Smooth muscle cell (in vitro differentiated cells): Measurements from ENCODE around the gene NKG7. TPM values are rescaled to one million over a fixed set of nuclear protein-coding genes. Genes with fewer than 3 reads are reported as not detected.

Experiments used
- DNase-seq: peaks from one replicate; lab custom pipeline; 2025; ENCODE audit not compliant: unreplicated experiment; lab: John Stamatoyannopoulos, UW
- H2AFZ ChIP-seq: fragments of 200-600 bp; sonication (generic); 2 replicates; pipeline ENCODE4 v1.6.0; 2016; ENCODE audit warnings: antibody characterized with exemption, low read depth, mild to moderate bottlenecking
- H3F3A ChIP-seq: fragments of 200-600 bp; sonication (generic); 2 replicates; pipeline ENCODE4 v1.6.0; 2017; ENCODE audit warnings: antibody characterized with exemption, low read depth
- H3K27ac ChIP-seq: fragments of 200-600 bp; sonication (generic); 2 replicates; pipeline ENCODE4 v1.5.1; 2016; ENCODE audit warnings: low read depth, mild to moderate bottlenecking
- H3K27me3 ChIP-seq: fragments of 200-600 bp; sonication (generic); 2 replicates; pipeline ENCODE4 v1.6.1; 2016; ENCODE audit warnings: low read depth, mild to moderate bottlenecking
- H3K36me3 ChIP-seq: fragments of 200-600 bp; sonication (generic); 2 replicates; pipeline ENCODE4 v1.5.1; 2016; ENCODE audit warnings: low read depth
- H3K4me1 ChIP-seq: fragments of 200-600 bp; sonication (generic); 2 replicates; pipeline ENCODE4 v1.5.1; 2016; ENCODE audit warnings: low read depth
- H3K4me2 ChIP-seq: fragments of 200-600 bp; sonication (generic); 2 replicates; pipeline ENCODE4 v1.6.0; 2016; ENCODE audit warnings: mild to moderate bottlenecking
- H3K4me3 ChIP-seq: fragments of 200-600 bp; sonication (generic); 2 replicates; pipeline ENCODE4 v1.5.1; 2016; ENCODE audit warnings: mild to moderate bottlenecking
- H3K79me2 ChIP-seq: fragments of 200-600 bp; sonication (generic); 2 replicates; pipeline ENCODE4 v1.6.0; 2016; ENCODE audit warnings: low read depth, mild to moderate bottlenecking
- H3K9ac ChIP-seq: fragments of 200-600 bp; sonication (generic); 2 replicates; pipeline ENCODE4 v1.6.0; 2016; ENCODE audit warnings: low read depth
- H3K9me3 ChIP-seq: fragments of 200-600 bp; sonication (generic); replicated peaks from 2 replicates; pipeline ENCODE4 v1.5.1; 2016; ENCODE audit warnings: low read depth
- H4K20me1 ChIP-seq: fragments of 200-600 bp; sonication (generic); 2 replicates; pipeline ENCODE4 v1.6.0; 2016; ENCODE audit warnings: low read depth
- CTCF ChIP-seq: fragments of 200-600 bp; sonication (generic); IDR thresholded peaks from 2 replicates; pipeline ENCODE4 v1.5.1; 2017; ENCODE audit warnings: borderline replicate concordance, mild to moderate bottlenecking, antibody characterized with exemption; ENCODE audit not compliant: insufficient read depth, poor library complexity, severe bottlenecking
- WGBS: methylation state at CpG from one replicate; pipeline ENCODE4 v1.1.7; 2016; ENCODE audit warnings: low lambda C conversion rate; 5-methylcytosine and 5-hydroxymethylcytosine counted together
- polyA plus RNA-seq: library from polyadenylated mRNA; unstranded; fragments of >200 nt; fragmentation: Nextera tagmentation; extraction: Ambion mirVana; gene quantifications from 2 replicates; pipeline ENCODE4 v1.2.1, GENCODE V29; 2016
- total RNA-seq: library from RNA; depleted of rRNA; stranded (reverse); fragments of >200 nt; gene quantifications from 2 replicates; pipeline ENCODE4 v1.2.3, GENCODE V29; 2014

NKG7 gene
- total and polyA plus RNA-seq, 2 experiments from 2014 or later, result not detected

GRCh38 chr19:51331716-51332115 lies 40.7 kb downstream of the NKG7 start:
- 94% methylated on average over 6 of the region's 6 CpGs for WGBS
- no peak overlapping the region for H2AFZ ChIP-seq
- H3K27ac ChIP-seq, result no peak overlapping the region
- no peaks in the 10 kb centered on the region for H4K20me1 ChIP-seq
- no peak overlapping the region for H3K4me2 ChIP-seq
- H3K27me3 ChIP-seq, result no peaks in the 10 kb centered on the region
- no peaks in the 10 kb centered on the region for H3K4me1 ChIP-seq
- no peak for TF ChIP-seq CTCF
- DNase-seq, result no peak
- H3F3A ChIP-seq, result no peaks in the 10 kb centered on the region
- no peaks in the 10 kb centered on the region for H3K9me3 ChIP-seq
- no peaks in the 10 kb centered on the region for H3K79me2 ChIP-seq
- H3K36me3 ChIP-seq, result no peaks in the 10 kb centered on the region
- no peak overlapping the region for H3K9ac ChIP-seq
- H3K4me3 ChIP-seq, result no peak overlapping the region

DNA sequence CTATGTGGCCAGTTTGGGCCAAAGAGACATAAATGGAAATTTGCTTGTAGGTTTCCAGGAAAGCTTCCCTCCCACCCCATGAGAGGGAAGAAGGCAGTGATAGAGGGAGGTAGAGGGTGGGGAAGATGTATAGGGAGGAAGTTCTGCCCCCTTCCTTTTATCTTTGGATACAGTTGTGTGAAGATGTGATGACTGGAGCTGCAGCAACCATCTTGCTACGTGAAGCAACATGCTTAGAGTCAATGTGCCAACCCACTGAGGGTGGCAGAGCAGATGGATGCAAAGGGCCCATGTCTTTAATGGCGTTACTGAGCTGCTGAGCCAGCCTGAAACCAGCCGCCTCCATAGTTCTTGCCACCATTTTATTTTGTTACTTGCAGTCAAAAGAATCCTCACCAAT lies 41.3 kb downstream of the NKG7 start:
- Histone ChIP-seq H2AFZ (no peak overlapping the region), H3K4me3 (no peak overlapping the region), H3K4me1 (no peaks in the 10 kb centered on the region), H3K27ac (no peak overlapping the region), H3K36me3 (no peaks in the 10 kb centered on the region), H3F3A (no peaks in the 10 kb centered on the region), H3K79me2 (no peaks in the 10 kb centered on the region), H3K9me3 (no peaks in the 10 kb centered on the region), H3K27me3 (no peaks in the 10 kb centered on the region), H3K9ac (no peak overlapping the region), H4K20me1 (no peaks in the 10 kb centered on the region), H3K4me2 (no peak overlapping the region)
- DNase-seq, result no peak
- 83% methylated on average over 3 of the region's 3 CpGs for WGBS
- TF ChIP-seq CTCF, result no peak

GRCh38 chr19:51330366-51330765 lies 42.1 kb downstream of the NKG7 start:
- H3K36me3 ChIP-seq, result no peaks in the 10 kb centered on the region
- H3K9ac ChIP-seq, result no peak overlapping the region

More at GRCh38 chr19:51330366-51330765, 42.1 kb downstream of the NKG7 start:
- H2AFZ ChIP-seq, result no peak overlapping the region
- no peaks in the 10 kb centered on the region for H3K27me3 ChIP-seq
- TF ChIP-seq CTCF, result no peak
- 98% methylated on average over 4 of the region's 4 CpGs for WGBS
- no peak overlapping the region for H3K27ac ChIP-seq
- no peaks in the 10 kb centered on the region for H3F3A ChIP-seq
- H3K4me1 ChIP-seq, result no peaks in the 10 kb centered on the region
- no peaks in the 10 kb centered on the region for H3K9me3 ChIP-seq
- H3K4me2 ChIP-seq, result no peak overlapping the region
- DNase-seq, result no peak
- H3K4me3 ChIP-seq, result no peak overlapping the region
- no peaks in the 10 kb centered on the region for H4K20me1 ChIP-seq
- H3K79me2 ChIP-seq, result no peaks in the 10 kb centered on the region
